Adrenal gland (tissue), 5 donors: ENCODE results near the gene CARD9.

ENCODE experiments used
- CTCF ChIP-seq, 6 experiments: fragments of 450-650 bp in 4 of 6; fragments of 200-600 bp in 2 of 6; sonication (generic) in 1 of 6; IDR thresholded peaks; 1 replicate in 5 of 6; 2 replicates in 1 of 6; pipeline versions ENCODE4 v1.5.1 to v1.8.0; 2016 to 2021; ENCODE audit warnings: antibody characterized with exemption in 6 of 6, mild to moderate bottlenecking in 2 of 6, moderate library complexity in 1 of 6
- POLR2A ChIP-seq, 2 donors: fragments of 450-650 bp; IDR thresholded peaks; one replicate each; pipeline ENCODE4 v1.6.1; 2017; ENCODE audit warnings: antibody characterized with exemption in 2 of 2, mild to moderate bottlenecking in 2 of 2, moderate library complexity in 1 of 2
- donor health status: DM: no; HTN: no; CAD: no.

- TF ChIP-seq CTCF (IDR thresholded peaks at IDR 0.05): no peak
- no peak for TF ChIP-seq POLR2A (IDR thresholded peaks at IDR 0.05)
These were observed 43.4 kb upstream of the CARD9 start for GRCh38 chr9:136416914-136417313.
